MM.1S (cell line): ENCODE results near the gene HIPK2.

Experiments
- DNase-seq: peaks from one replicate; pipeline ENCODE4 v3.0.0-alpha.2; 2015
- H2AFZ ChIP-seq: fragments of 300-600 bp; sonication (generic); 2 replicates; pipeline ENCODE4 v1.6.0; 2016; ENCODE audit warnings: antibody characterized with exemption, low read length
- H3F3A ChIP-seq: fragments of 300-600 bp; sonication (generic); 2 replicates; pipeline ENCODE4 v1.6.1; 2016; ENCODE audit warnings: mild to moderate bottlenecking, antibody characterized with exemption, low read length, moderate library complexity, mixed read lengths; ENCODE audit not compliant: insufficient read depth
- H3K27ac ChIP-seq: fragments of 300-600 bp; sonication (generic); 2 replicates; pipeline ENCODE4 v1.5.1; 2016; ENCODE audit warnings: mild to moderate bottlenecking, low read length
- H3K27me3 ChIP-seq: fragments of 300-600 bp; sonication (generic); replicated peaks from 2 replicates; pipeline ENCODE4 v1.6.0; 2016; ENCODE audit warnings: low read length; ENCODE audit not compliant: insufficient read depth
- H3K36me3 ChIP-seq: fragments of 300-600 bp; sonication (generic); replicated peaks from 2 replicates; pipeline ENCODE4 v1.6.1; 2016; ENCODE audit warnings: mild to moderate bottlenecking, low read length, mixed read lengths; ENCODE audit not compliant: insufficient read depth
- H3K4me1 ChIP-seq: fragments of 300-600 bp; sonication (generic); 2 replicates; pipeline ENCODE4 v1.6.1; 2016; ENCODE audit warnings: low read length, mixed read lengths
- H3K4me2 ChIP-seq: fragments of 300-600 bp; sonication (generic); 2 replicates; pipeline ENCODE4 v1.6.0; 2016; ENCODE audit warnings: low read depth, low read length
- H3K4me3 ChIP-seq: fragments of 300-600 bp; sonication (generic); 2 replicates; pipeline ENCODE4 v1.5.1; 2016; ENCODE audit warnings: low read length, mixed read lengths
- H3K79me2 ChIP-seq: fragments of 300-600 bp; sonication (generic); 2 replicates; pipeline ENCODE4 v1.6.1; 2016; ENCODE audit warnings: mixed run types, low read length, mixed read lengths
- H3K9ac ChIP-seq: fragments of 300-600 bp; sonication (generic); 2 replicates; pipeline ENCODE4 v1.6.1; 2016; ENCODE audit warnings: low read length, mixed read lengths
- H3K9me2 ChIP-seq: fragments of 300-600 bp; sonication (generic); replicated peaks from 2 replicates; pipeline ENCODE4 v1.6.1; 2016; ENCODE audit warnings: mild to moderate bottlenecking, low read length, mixed read lengths; ENCODE audit not compliant: insufficient read depth
- H3K9me3 ChIP-seq: fragments of 300-600 bp; sonication (generic); replicated peaks from 2 replicates; pipeline ENCODE4 v1.6.1; 2016; ENCODE audit warnings: mild to moderate bottlenecking, low read length, mixed read lengths; ENCODE audit not compliant: insufficient read depth
- H4K20me1 ChIP-seq: fragments of 300-600 bp; sonication (generic); 2 replicates; pipeline ENCODE4 v1.6.1; 2016; ENCODE audit warnings: mild to moderate bottlenecking, low read length, moderate library complexity, mixed read lengths; ENCODE audit not compliant: insufficient read depth
- EZH2 ChIP-seq: fragments of 300-600 bp; sonication (generic); optimal IDR thresholded peaks from 2 replicates; pipeline ENCODE3; 2017; ENCODE audit warnings: low read depth, mild to moderate bottlenecking, antibody characterized with exemption, low read length, mixed read lengths
- EZH2phosphoT487 ChIP-seq: fragments of 300-600 bp; sonication (generic); IDR thresholded peaks from 2 replicates; pipeline ENCODE4 v1.6.1; 2018; ENCODE audit warnings: antibody characterized with exemption, low read length
- TF ChIP-seq, protein P1 (sequence below): fragments of 300-600 bp; sonication (generic); IDR thresholded peaks from 2 replicates; pipeline ENCODE4 v1.5.1; 2016; ENCODE audit warnings: antibody characterized with exemption, low read length, mixed read lengths

The HIPK2 gene

DNA sequence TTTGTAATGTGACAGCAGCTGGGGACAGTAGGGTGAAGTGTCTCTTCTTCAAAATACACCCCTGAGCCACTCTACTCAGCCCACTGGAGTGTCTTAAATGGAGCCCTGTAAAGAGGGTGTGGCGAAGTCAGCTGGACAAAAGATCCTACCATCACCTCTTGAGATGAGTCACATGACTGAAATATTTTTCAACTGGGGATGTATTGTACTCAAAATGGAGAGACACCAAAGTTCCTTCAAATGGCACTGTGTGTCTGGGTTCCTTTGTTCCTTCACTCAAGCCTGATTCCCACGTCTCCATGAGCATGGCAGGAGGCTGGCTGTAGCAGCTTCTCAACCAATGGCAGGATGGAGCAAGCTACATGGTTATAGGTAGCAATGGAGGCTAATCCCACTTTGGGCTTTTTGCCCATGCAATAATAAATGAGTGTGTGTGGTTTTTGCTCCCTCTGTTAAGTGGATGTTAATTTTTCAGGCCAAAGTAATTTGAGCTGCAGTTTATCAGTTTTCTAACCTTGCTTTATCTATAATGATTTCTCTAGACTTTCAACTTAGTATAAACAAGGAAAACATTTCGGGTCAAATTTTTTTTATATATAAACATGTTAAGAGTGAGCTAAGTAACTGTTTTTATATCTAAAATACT, 186.1 kb downstream of the HIPK2 start:
- H3K27ac ChIP-seq, result no peak overlapping the region
- H3K4me3 ChIP-seq, result no peak overlapping the region
- H3K4me2 ChIP-seq, result no peak overlapping the region
- no peaks in the 10 kb centered on the region for H3K79me2 ChIP-seq
- no peak for DNase-seq
- H3K27me3 ChIP-seq, result no peaks in the 10 kb centered on the region
- no peaks in the 10 kb centered on the region for H3K9me2 ChIP-seq
- no peaks in the 10 kb centered on the region for H3K9me3 ChIP-seq
- no peaks in the 10 kb centered on the region for H3K36me3 ChIP-seq
- H3K9ac ChIP-seq, result no peak overlapping the region
- TF ChIP-seq EZH2phosphoT487 (no peak), EZH2 (no peak)
- TF ChIP-seq, protein P1, sequence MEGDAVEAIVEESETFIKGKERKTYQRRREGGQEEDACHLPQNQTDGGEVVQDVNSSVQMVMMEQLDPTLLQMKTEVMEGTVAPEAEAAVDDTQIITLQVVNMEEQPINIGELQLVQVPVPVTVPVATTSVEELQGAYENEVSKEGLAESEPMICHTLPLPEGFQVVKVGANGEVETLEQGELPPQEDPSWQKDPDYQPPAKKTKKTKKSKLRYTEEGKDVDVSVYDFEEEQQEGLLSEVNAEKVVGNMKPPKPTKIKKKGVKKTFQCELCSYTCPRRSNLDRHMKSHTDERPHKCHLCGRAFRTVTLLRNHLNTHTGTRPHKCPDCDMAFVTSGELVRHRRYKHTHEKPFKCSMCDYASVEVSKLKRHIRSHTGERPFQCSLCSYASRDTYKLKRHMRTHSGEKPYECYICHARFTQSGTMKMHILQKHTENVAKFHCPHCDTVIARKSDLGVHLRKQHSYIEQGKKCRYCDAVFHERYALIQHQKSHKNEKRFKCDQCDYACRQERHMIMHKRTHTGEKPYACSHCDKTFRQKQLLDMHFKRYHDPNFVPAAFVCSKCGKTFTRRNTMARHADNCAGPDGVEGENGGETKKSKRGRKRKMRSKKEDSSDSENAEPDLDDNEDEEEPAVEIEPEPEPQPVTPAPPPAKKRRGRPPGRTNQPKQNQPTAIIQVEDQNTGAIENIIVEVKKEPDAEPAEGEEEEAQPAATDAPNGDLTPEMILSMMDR, result no peak
- no peaks in the 10 kb centered on the region for H4K20me1 ChIP-seq
- H2AFZ ChIP-seq, result no peak overlapping the region
- no peaks in the 10 kb centered on the region for H3K4me1 ChIP-seq
- no peaks in the 10 kb centered on the region for H3F3A ChIP-seq

DNA sequence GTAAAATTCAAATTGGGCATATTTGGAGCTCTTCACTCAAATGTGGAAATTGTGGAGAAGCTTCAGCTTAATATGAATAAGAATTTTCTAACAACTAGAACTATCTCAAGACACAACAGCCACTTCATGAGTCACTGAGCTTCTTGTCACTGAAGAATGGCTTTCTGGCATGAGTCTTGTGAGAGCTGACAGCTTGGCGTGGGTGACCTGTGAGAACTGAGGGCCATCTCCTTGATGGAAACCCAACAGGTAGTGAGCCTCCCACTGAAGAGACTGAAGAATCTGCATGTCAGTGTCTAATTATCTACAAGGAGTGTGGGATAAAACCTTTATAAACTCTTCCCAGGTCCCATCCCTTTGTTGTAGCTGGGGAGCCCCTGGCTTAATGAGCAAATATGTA, 188.3 kb downstream of the HIPK2 start:
- no peaks in the 10 kb centered on the region for H3K9me3 ChIP-seq
- H3F3A ChIP-seq, result no peaks in the 10 kb centered on the region
- H3K36me3 ChIP-seq, result 0 out of 2 replicates have a peak, but pooled peaks cover 2% of the 10 kb centered on the region
- H3K27me3 ChIP-seq, result no peaks in the 10 kb centered on the region
- no peak overlapping the region for H3K4me3 ChIP-seq
- no peaks in the 10 kb centered on the region for H4K20me1 ChIP-seq
- no peak overlapping the region for H3K4me2 ChIP-seq
- DNase-seq, result no peak
- no peak overlapping the region for H3K27ac ChIP-seq
- TF ChIP-seq EZH2phosphoT487 (no peak), EZH2 (no peak)
- TF ChIP-seq, protein P1, result no peak
- H3K4me1 ChIP-seq, result no peaks in the 10 kb centered on the region
- no peaks in the 10 kb centered on the region for H3K9me2 ChIP-seq
- H3K79me2 ChIP-seq, result no peaks in the 10 kb centered on the region
- H3K9ac ChIP-seq, result no peak overlapping the region
- H2AFZ ChIP-seq, result no peak overlapping the region

DNA sequence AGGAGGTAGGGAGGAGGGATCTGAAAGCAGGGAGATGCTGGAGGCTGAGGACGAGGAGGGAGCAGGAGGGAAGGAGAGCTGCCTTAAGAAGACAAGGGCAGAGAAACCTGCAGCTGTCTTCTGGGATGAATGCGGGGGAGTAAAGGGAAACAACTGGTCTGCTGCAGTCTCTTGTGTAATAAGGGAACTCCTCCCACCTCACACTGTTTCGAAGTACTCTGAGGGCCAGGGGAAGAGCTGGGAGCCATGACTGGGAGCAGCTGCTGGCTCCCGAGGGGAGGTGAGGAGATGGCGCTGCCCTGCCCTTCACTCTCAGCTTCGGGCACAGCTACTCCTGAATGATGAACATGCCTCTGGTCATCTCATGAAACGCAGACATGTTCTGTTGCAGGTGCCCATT, 189.2 kb downstream of the HIPK2 start:
- H3K4me2 ChIP-seq, result no peak overlapping the region
- DNase-seq, result no peak
- H3K36me3 ChIP-seq, result 0 out of 2 replicates have a peak, but pooled peaks cover 2% of the 10 kb centered on the region

More for the DNA sequence above, 189.2 kb downstream of the HIPK2 start:
- H3K9me2 ChIP-seq, result no peaks in the 10 kb centered on the region
- TF ChIP-seq EZH2phosphoT487 (no peak), EZH2 (no peak)
- TF ChIP-seq, protein P1, result no peak
- H3K4me3 ChIP-seq, result no peak overlapping the region
- no peaks in the 10 kb centered on the region for H3K27me3 ChIP-seq
- H3K4me1 ChIP-seq, result no peaks in the 10 kb centered on the region
- H3K9ac ChIP-seq, result no peak overlapping the region
- no peaks in the 10 kb centered on the region for H3K9me3 ChIP-seq
- H3K27ac ChIP-seq, result no peak overlapping the region
- H3K79me2 ChIP-seq, result no peaks in the 10 kb centered on the region
- no peak overlapping the region for H2AFZ ChIP-seq
- no peaks in the 10 kb centered on the region for H3F3A ChIP-seq
- no peaks in the 10 kb centered on the region for H4K20me1 ChIP-seq
